SK-N-SH (cell line): ENCODE results near the gene RGL4.

Source experiments
- CTCF ChIP-seq: fragments of 200-600 bp; sonication (generic); IDR thresholded peaks from 2 replicates; pipeline ENCODE4 v1.6.1; 2017; ENCODE audit warnings: antibody characterized with exemption, mild to moderate bottlenecking, moderate library complexity
- EZH2phosphoT487 ChIP-seq: fragments of 200-600 bp; sonication (generic); IDR thresholded peaks from 2 replicates; pipeline ENCODE4 v1.6.1; 2017; ENCODE audit warnings: low read depth, mixed run types, mild to moderate bottlenecking, antibody characterized with exemption, moderate library complexity, borderline replicate concordance
- TAF1 ChIP-seq: IDR thresholded peaks from 2 replicates; pipeline ENCODE4 v1.6.1; 2012; ENCODE audit warnings: low read depth, mild to moderate bottlenecking, low read length, moderate library complexity, borderline replicate concordance
- USF2 ChIP-seq: fragments of 150-350 bp; IDR thresholded peaks from 2 replicates; pipeline ENCODE4 v1.6.1; 2017; ENCODE audit warnings: antibody characterized with exemption, low read length, low read depth, borderline replicate concordance

GRCh38 chr22:23673826-23674690 is 16.8 kb upstream of the RGL4 start:
- TF ChIP-seq USF2 = no peak
- no peak for TF ChIP-seq CTCF
- no peak for TF ChIP-seq EZH2phosphoT487
- TF ChIP-seq TAF1 = no peak
